Measurements from ENCODE around the gene RABAC1.
A peak's percentile ranks its signal among the peaks of the same experiment; 100 is the strongest.
"Not testable (repeated sequence)": the region's sequence is repeated elsewhere in the genome, so short reads cannot be mapped to it uniquely, and the experiment has no call there.

Gene RABAC1

GRCh38 chr19:41959056-41960053, at the start of gene RABAC1:
RABAC1 (minus strand) TSS chr19:41959321; CDS start chr19:41959292, 29 bp downstream.
- DNase-seq (ENCODE audit: low spot score): peak; percentile 97

GRCh38 chr19:42006569-42006968, 47.4 kb upstream of the RABAC1 start:
- no peak for DNase-seq (ENCODE audit: low spot score)

GRCh38 chr19:42005504-42005903, 46.4 kb upstream of the RABAC1 start:
- DNase-seq (ENCODE audit: low spot score): no peak

- no peak for DNase-seq (ENCODE audit: low spot score)
Measured at GRCh38 chr19:42003506-42004294, 44.6 kb upstream of the RABAC1 start.

GRCh38 chr19:41999878-42000208, 40.7 kb upstream of the RABAC1 start:
- DNase-seq (ENCODE audit: low spot score): no peak

- DNase-seq (ENCODE audit: low spot score): no peak
Measured at GRCh38 chr19:41999071-41999877, 40.2 kb upstream of the RABAC1 start.

GRCh38 chr19:41998246-41999020, 39.3 kb upstream of the RABAC1 start:
- DNase-seq (ENCODE audit: low spot score): peak; percentile 86

GRCh38 chr19:41997851-41998229, 38.7 kb upstream of the RABAC1 start:
- no peak for DNase-seq (ENCODE audit: low spot score)

- DNase-seq (ENCODE audit: low spot score): peak; percentile 89
Measured at GRCh38 chr19:41997121-41997850, 38.2 kb upstream of the RABAC1 start.

- DNase-seq (ENCODE audit: low spot score): no peak
Measured at GRCh38 chr19:41995959-41996797, 37.1 kb upstream of the RABAC1 start.

- no peak for DNase-seq (ENCODE audit: low spot score)
Measured at GRCh38 chr19:41994994-41995958, 36.2 kb upstream of the RABAC1 start.

GRCh38 chr19:41994521-41994971, 35.4 kb upstream of the RABAC1 start:
- no peak for DNase-seq (ENCODE audit: low spot score)

GRCh38 chr19:41993612-41994483, 34.7 kb upstream of the RABAC1 start, which contains the start of gene ATP1A3:
ATP1A3 (minus strand) TSS chr19:41994230; CDS start chr19:41994076, 154 bp downstream.
- DNase-seq (ENCODE audit: low spot score): no peak

- DNase-seq (ENCODE audit: low spot score): not testable (repeated sequence)
Measured at GRCh38 chr19:41991925-41992569, 32.9 kb upstream of the RABAC1 start.

GRCh38 chr19:41991025-41991424, 31.9 kb upstream of the RABAC1 start:
- DNase-seq (ENCODE audit: low spot score): no peak

- no peak for DNase-seq (ENCODE audit: low spot score)
Measured at GRCh38 chr19:41990615-41991014, 31.5 kb upstream of the RABAC1 start.

GRCh38 chr19:41990028-41990427, 30.9 kb upstream of the RABAC1 start:
- no peak for DNase-seq (ENCODE audit: low spot score)

Measured in HuH-7 (cell line).